Measurements from ENCODE around the gene RFX3. TPM values are rescaled to one million over a fixed set of nuclear protein-coding genes. Genes with fewer than 3 reads are reported as not detected.

RFX3 gene
- total and polyA plus RNA-seq, 4 donors: 16.7 to 44.0 (median 26.8) TPM

DNA sequence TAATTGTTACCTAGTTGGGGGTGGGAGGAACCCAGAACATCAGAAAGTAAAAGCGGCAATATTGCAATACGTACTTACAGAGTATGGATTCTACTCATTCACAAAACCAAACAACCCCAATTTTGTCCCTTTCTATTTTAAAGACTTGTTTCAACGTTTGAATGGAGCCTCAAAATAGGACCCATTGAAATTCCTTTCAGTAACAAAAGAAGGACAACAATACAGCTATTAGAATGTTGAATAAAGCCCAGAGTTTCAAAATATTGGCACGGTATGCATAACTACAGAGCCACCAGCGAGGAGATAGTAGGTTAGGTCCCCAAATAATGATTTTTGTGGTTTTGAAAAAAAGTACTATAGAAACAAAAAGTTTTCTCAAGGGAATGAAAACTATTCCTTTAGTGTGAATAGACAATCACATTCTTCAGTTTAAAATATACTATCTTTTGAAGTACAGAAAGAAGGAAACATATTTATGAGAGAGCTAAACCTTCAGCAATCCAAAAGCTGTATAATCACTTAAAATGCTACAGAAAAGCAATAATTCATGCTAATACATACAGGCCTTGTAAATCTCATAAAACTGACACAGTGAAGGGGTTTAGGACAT is 235.5 kb downstream of the RFX3 start:
- Histone ChIP-seq H3K27ac (ENCODE audit: low read depth, low read length) (no peak overlapping the region), H3K9me3 (ENCODE audit: control insufficient read depth, insufficient read depth, low read length) (no peaks in the 10 kb centered on the region), H3K4me1 (ENCODE audit: control insufficient read depth, insufficient read depth, low read length) (no peaks in the 10 kb centered on the region), H3K27me3 (ENCODE audit: control insufficient read depth, insufficient read depth, low read length) (no peaks in the 10 kb centered on the region), H3K4me3 (ENCODE audit: low read depth, low read length) (no peak overlapping the region), H3K36me3 (ENCODE audit: control insufficient read depth, insufficient read depth, low read length) (peaks cover 9% of the 10 kb centered on the region)
- DNase-seq (ENCODE audit: low read depth in 4 of 6, low spot score in 6 of 6): peak in 1 of 6 donors; percentile 8
- WGBS (ENCODE audit: insufficient coverage): no CpG with 5 or more reads among the region's 5 CpGs

DNA sequence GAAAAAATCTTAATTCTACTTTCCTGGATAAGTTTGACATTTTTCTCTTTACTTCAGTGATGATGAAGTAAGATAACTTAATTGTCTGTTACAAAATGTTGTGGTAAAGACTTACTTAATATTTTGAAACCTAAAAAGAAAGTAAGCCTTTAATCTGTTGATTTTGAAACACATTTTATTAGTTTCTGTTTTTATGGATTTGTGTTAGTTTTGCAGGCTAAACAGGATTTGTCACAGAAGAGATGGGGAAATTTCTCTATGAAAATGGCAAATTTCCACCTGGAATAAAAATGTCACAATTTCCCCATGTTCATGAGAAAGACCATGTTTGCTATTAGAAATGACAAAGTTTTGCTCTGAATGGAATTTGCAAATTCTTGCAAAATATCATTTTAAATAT is 237.1 kb downstream of the RFX3 start:
- no peak for DNase-seq (ENCODE audit: low read depth in 4 of 6, low spot score in 6 of 6)
- H3K27me3 ChIP-seq (ENCODE audit: control insufficient read depth, insufficient read depth, low read length): no peaks in the 10 kb centered on the region
- H3K4me1 ChIP-seq (ENCODE audit: control insufficient read depth, insufficient read depth, low read length): no peaks in the 10 kb centered on the region
- H3K27ac ChIP-seq (ENCODE audit: low read depth, low read length): no peak overlapping the region
- H3K4me3 ChIP-seq (ENCODE audit: low read depth, low read length): no peak overlapping the region
- H3K36me3 ChIP-seq (ENCODE audit: control insufficient read depth, insufficient read depth, low read length): peaks cover 9% of the 10 kb centered on the region
- H3K9me3 ChIP-seq (ENCODE audit: control insufficient read depth, insufficient read depth, low read length): no peaks in the 10 kb centered on the region

DNA sequence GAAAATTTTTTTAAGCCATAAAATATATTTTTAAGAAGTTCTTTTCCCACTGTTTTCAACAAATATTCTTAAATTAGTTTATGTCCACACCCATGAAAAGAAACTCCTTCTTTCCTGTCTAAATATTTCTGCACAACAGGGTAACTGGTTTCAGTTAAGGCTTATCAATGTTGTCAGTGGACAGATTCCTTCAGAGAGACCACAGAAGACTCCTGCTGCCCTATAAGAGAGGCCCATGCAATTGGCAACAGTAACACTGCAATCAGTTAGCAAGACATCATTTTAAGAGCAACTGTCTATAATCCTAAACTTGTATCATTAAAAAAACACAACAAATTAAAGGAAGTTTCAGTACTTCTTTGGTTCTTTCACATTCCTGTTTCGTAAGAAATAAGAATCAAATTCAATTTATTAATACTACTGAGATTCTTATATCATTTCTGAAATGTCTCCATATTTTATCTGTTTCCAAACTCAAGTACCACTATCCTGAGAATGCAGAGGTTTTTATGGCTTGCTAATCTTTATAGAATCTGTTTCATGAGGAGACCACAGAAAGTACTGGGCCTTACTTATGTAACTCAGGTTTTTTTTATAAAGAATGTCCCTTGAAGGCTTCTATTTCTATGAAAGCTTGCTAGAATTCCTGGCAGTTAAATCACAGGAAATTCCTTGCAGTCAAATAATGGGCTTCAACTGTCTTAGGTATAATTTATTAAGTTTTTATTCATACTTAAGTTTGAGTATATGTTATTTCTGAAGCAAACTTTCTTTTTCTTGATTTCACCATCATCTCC is 240.2 kb downstream of the RFX3 start:
- no CpG with 5 or more reads among the region's 1 CpG for WGBS (ENCODE audit: insufficient coverage)
- no peak for DNase-seq (ENCODE audit: low read depth in 4 of 6, low spot score in 6 of 6)
- no peak overlapping the region for H3K4me3 ChIP-seq (ENCODE audit: low read depth, low read length)
- H3K27ac ChIP-seq (ENCODE audit: low read depth, low read length): no peak overlapping the region
- no peaks in the 10 kb centered on the region for H3K36me3 ChIP-seq (ENCODE audit: control insufficient read depth, insufficient read depth, low read length)
- no peaks in the 10 kb centered on the region for H3K4me1 ChIP-seq (ENCODE audit: control insufficient read depth, insufficient read depth, low read length)
- no peaks in the 10 kb centered on the region for H3K27me3 ChIP-seq (ENCODE audit: control insufficient read depth, insufficient read depth, low read length)
- H3K9me3 ChIP-seq (ENCODE audit: control insufficient read depth, insufficient read depth, low read length): no peaks in the 10 kb centered on the region

DNA sequence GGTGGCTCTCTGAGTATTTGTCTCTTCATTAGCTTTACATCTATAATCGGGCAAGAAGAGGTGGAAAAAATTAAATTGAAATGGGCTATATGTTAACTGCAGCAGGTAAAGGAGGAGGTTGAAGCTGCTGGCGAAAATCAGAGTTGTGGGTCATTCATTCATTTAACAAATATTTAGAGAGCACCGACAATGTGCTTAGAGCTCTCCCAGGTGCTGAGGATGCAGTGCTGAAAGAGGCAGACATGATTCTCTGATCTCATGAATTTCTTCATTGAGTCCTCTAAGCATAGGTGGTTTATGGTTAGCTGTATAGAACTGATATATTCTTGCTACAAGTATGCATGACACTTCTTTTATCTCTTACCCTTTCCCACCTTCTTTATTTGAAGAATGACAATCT is 243.4 kb downstream of the RFX3 start:
- no CpG with 5 or more reads among the region's 3 CpGs for WGBS (ENCODE audit: insufficient coverage)
- no peak overlapping the region for H3K4me3 ChIP-seq (ENCODE audit: low read depth, low read length)
- no peak overlapping the region for H3K27ac ChIP-seq (ENCODE audit: low read depth, low read length)
- H3K27me3 ChIP-seq (ENCODE audit: control insufficient read depth, insufficient read depth, low read length): no peaks in the 10 kb centered on the region
- H3K9me3 ChIP-seq (ENCODE audit: control insufficient read depth, insufficient read depth, low read length): no peaks in the 10 kb centered on the region
- DNase-seq (ENCODE audit: low read depth in 4 of 6, low spot score in 6 of 6): no peak
- no peaks in the 10 kb centered on the region for H3K36me3 ChIP-seq (ENCODE audit: control insufficient read depth, insufficient read depth, low read length)
- no peaks in the 10 kb centered on the region for H3K4me1 ChIP-seq (ENCODE audit: control insufficient read depth, insufficient read depth, low read length)

DNA sequence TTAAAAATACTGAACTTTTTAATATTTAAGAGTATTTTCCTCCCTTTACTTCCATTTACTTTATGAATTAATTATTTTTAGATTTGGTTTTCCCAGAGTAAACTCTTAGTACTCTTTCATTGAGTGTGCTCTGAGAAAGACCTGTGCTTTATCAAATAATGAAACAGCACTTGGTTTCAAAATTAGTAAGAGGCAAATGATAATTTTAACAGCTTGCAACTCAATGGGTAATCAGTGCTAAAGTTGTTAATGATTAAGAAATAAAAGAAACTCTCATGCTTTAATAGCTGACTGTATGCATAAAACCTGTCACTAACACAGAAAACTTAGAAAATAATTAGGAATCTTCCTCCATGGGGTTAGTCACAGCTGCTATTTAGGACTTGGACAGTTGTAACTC is 244.4 kb downstream of the RFX3 start:
- H3K9me3 ChIP-seq (ENCODE audit: control insufficient read depth, insufficient read depth, low read length): no peaks in the 10 kb centered on the region
- H3K27me3 ChIP-seq (ENCODE audit: control insufficient read depth, insufficient read depth, low read length): no peaks in the 10 kb centered on the region
- no peak overlapping the region for H3K4me3 ChIP-seq (ENCODE audit: low read depth, low read length)
- no peaks in the 10 kb centered on the region for H3K36me3 ChIP-seq (ENCODE audit: control insufficient read depth, insufficient read depth, low read length)
- DNase-seq (ENCODE audit: low read depth in 4 of 6, low spot score in 6 of 6): no peak
- H3K27ac ChIP-seq (ENCODE audit: low read depth, low read length): no peak overlapping the region
- H3K4me1 ChIP-seq (ENCODE audit: control insufficient read depth, insufficient read depth, low read length): no peaks in the 10 kb centered on the region

DNA sequence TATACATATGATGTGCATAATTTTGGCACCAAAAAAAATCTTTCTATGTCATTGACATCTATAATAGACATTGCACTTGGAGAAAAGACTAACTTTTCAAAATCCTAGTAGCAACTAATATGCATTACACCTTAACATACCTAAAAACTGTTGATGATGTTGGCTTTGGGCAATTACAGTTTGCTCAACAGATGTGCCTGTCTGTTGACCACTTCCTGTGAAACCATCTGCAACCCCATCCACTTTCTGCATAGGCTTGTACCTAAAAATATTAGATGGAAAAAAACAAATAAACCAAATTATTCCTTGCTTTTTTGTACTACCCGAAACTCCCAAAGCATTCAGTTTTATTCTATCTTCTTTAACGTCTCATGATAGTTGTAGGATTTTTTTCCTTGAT is 248.6 kb downstream of the RFX3 start:
- H3K4me3 ChIP-seq (ENCODE audit: low read depth, low read length): no peak overlapping the region
- no peaks in the 10 kb centered on the region for H3K36me3 ChIP-seq (ENCODE audit: control insufficient read depth, insufficient read depth, low read length)
- no CpG with 5 or more reads among the region's 2 CpGs for WGBS (ENCODE audit: insufficient coverage)
- H3K4me1 ChIP-seq (ENCODE audit: control insufficient read depth, insufficient read depth, low read length): no peaks in the 10 kb centered on the region
- no peak overlapping the region for H3K27ac ChIP-seq (ENCODE audit: low read depth, low read length)
- no peaks in the 10 kb centered on the region for H3K9me3 ChIP-seq (ENCODE audit: control insufficient read depth, insufficient read depth, low read length)
- DNase-seq (ENCODE audit: low read depth in 4 of 6, low spot score in 6 of 6): no peak
- no peaks in the 10 kb centered on the region for H3K27me3 ChIP-seq (ENCODE audit: control insufficient read depth, insufficient read depth, low read length)

DNA sequence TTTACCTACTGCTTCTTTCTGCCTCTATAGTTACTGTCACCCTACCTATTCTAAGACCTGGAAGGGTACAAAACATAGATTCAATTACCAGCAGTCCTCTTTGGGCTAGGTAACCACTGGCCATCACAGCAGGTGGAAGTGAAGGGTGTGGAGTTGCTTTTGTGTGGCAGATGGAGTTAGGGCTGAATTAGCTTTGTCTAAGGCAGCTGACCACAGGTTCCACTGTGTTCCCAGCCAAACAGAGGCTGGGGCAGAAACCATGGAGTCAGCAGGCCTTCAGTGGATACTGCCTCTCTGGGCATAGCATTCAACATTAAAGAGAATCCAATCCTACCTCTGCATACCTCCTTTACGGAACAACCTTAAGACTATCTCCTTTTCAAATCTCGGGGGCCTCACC is 254.2 kb downstream of the RFX3 start:
- DNase-seq (ENCODE audit: low read depth in 4 of 6, low spot score in 6 of 6): no peak
- Histone ChIP-seq H3K4me3 (ENCODE audit: low read depth, low read length) (no peak overlapping the region), H3K9me3 (ENCODE audit: control insufficient read depth, insufficient read depth, low read length) (no peaks in the 10 kb centered on the region), H3K27me3 (ENCODE audit: control insufficient read depth, insufficient read depth, low read length) (no peaks in the 10 kb centered on the region), H3K4me1 (ENCODE audit: control insufficient read depth, insufficient read depth, low read length) (no peaks in the 10 kb centered on the region), H3K27ac (ENCODE audit: low read depth, low read length) (no peak overlapping the region), H3K36me3 (ENCODE audit: control insufficient read depth, insufficient read depth, low read length) (no peaks in the 10 kb centered on the region)
- 79% methylated on average over 2 of the region's 2 CpGs for WGBS (ENCODE audit: insufficient coverage)

DNA sequence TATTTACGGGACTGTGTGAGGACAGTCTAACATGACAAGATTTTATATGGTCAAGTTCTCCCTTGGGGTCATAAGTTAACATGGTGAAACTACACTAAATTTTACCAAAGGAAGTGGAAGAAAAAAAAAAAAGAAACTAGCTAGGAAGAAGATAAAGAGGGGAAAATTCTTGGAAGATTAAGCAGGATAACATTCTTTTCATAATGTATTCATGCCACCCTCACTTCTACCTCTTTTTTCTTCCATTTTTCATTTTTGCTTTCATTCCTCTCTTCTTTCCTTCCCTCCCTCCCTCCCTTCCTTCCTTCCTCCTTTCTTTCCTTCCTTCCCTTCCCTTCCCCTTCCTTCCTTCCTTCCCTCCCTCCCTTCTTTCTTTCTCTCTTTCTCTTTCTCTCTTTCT is 254.6 kb downstream of the RFX3 start:
- DNase-seq (ENCODE audit: low read depth in 4 of 6, low spot score in 6 of 6): no peak
- H3K4me1 ChIP-seq (ENCODE audit: control insufficient read depth, insufficient read depth, low read length): no peaks in the 10 kb centered on the region
- no peaks in the 10 kb centered on the region for H3K9me3 ChIP-seq (ENCODE audit: control insufficient read depth, insufficient read depth, low read length)
- no peak overlapping the region for H3K4me3 ChIP-seq (ENCODE audit: low read depth, low read length)
- no peaks in the 10 kb centered on the region for H3K36me3 ChIP-seq (ENCODE audit: control insufficient read depth, insufficient read depth, low read length)
- H3K27me3 ChIP-seq (ENCODE audit: control insufficient read depth, insufficient read depth, low read length): no peaks in the 10 kb centered on the region
- WGBS (ENCODE audit: insufficient coverage): no CpG with 5 or more reads among the region's 1 CpG
- H3K27ac ChIP-seq (ENCODE audit: low read depth, low read length): no peak overlapping the region

DNA sequence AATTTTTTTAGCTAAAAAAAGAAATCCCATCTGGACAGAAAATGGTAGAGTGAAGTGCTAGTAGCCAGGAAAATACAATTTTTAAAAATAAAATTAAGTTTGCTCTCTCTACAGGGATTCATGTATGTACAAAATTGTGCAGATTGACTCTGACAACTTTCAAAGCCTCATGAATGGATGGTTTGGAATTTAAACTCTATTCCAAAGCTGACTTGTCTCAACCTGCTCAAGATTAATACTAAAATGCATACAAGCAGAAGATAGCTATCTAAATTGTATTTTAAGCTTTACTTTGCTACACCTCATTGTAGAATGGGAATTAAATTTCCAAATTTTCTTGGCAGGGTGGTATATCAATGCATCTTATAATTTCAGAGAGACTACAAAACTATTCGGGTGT is 257.6 kb downstream of the RFX3 start:
- Histone ChIP-seq H3K27me3 (ENCODE audit: control insufficient read depth, insufficient read depth, low read length) (no peaks in the 10 kb centered on the region), H3K36me3 (ENCODE audit: control insufficient read depth, insufficient read depth, low read length) (no peaks in the 10 kb centered on the region), H3K4me3 (ENCODE audit: low read depth, low read length) (no peak overlapping the region), H3K27ac (ENCODE audit: low read depth, low read length) (no peak overlapping the region), H3K4me1 (ENCODE audit: control insufficient read depth, insufficient read depth, low read length) (no peaks in the 10 kb centered on the region), H3K9me3 (ENCODE audit: control insufficient read depth, insufficient read depth, low read length) (no peaks in the 10 kb centered on the region)
- no CpG with 5 or more reads among the region's 1 CpG for WGBS (ENCODE audit: insufficient coverage)
- DNase-seq (ENCODE audit: low read depth in 4 of 6, low spot score in 6 of 6): peak in 1 of 6 donors; percentile 7

DNA sequence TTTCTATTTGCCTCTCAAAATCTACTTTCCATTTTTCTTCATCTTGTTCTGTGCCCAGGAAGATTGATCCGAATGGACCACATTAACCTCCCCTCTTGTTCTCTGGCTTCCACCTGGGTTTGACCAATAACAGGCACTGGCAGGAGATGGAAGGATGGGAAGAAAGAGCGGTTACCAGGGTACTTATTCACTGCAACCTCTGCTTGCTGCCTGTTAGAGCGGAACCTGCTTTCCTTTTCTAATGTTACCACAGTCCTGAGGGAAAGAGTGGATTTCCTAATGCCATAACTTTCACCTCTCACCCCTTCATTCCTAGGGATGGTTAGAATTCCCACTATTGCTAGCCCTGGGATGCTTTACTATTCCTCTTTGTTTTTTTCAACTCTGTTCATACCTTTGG is 262.1 kb downstream of the RFX3 start:
- H3K36me3 ChIP-seq (ENCODE audit: control insufficient read depth, insufficient read depth, low read length): no peaks in the 10 kb centered on the region
- no peaks in the 10 kb centered on the region for H3K9me3 ChIP-seq (ENCODE audit: control insufficient read depth, insufficient read depth, low read length)
- H3K27me3 ChIP-seq (ENCODE audit: control insufficient read depth, insufficient read depth, low read length): no peaks in the 10 kb centered on the region
- H3K4me1 ChIP-seq (ENCODE audit: control insufficient read depth, insufficient read depth, low read length): no peaks in the 10 kb centered on the region
- DNase-seq (ENCODE audit: low read depth in 4 of 6, low spot score in 6 of 6): no peak
- WGBS (ENCODE audit: insufficient coverage): no CpG with 5 or more reads among the region's 3 CpGs
- H3K27ac ChIP-seq (ENCODE audit: low read depth, low read length): no peak overlapping the region
- H3K4me3 ChIP-seq (ENCODE audit: low read depth, low read length): no peak overlapping the region
